Measurements from ENCODE around the gene APBA3. TPM values are rescaled to one million over a fixed set of nuclear protein-coding genes. Genes with fewer than 3 reads are reported as not detected.

APBA3 gene
- polyA plus RNA-seq, 2 of the 4 experiments (the other 2 are of a cell fraction): 5.5 to 10.0 TPM

GRCh38 chr19:3783660-3784584 is 22.4 kb upstream of the APBA3 start:
- FAIRE-seq: no peak
- 44% methylated on average over 5 of the region's 49 CpGs for WGBS (ENCODE audit: missing lambda C conversion rate)
- CTCF ChIA-PET: interaction anchor here (0.6 to 1.3 kb wide), 3 partner anchors 10 to 185 kb away, joined by 3 read pairs; no protein-coding TSS in a partner anchor
- Histone ChIP-seq H3K9me3 (peaks cover 19% of the 10 kb centered on the region), H3K4me2 (no peak overlapping the region; the same call in 2 of the 3 replicates), H3K27ac (no peak overlapping the region), H3K4me1 (peaks cover 9% of the 10 kb centered on the region; the same call in 1 of the 3 replicates), H3K4me3 (no peak overlapping the region)
- DNase-seq (ENCODE audit: low read depth in 1 of 2, low spot score in 1 of 2): peak in 1 of 2 experiments; percentile 39
- TF ChIP-seq NPAS2 (CRISPR knock-in tag; IDR thresholded peaks at IDR 0.05; ENCODE audit: borderline replicate concordance) (no peak), HMGXB4 (CRISPR knock-in tag; IDR thresholded peaks at IDR 0.05; ENCODE audit: borderline replicate concordance) (no peak), HEYL (CRISPR knock-in tag; IDR thresholded peaks at IDR 0.05) (no peak), ELK1 (IDR thresholded peaks at IDR 0.05; ENCODE audit: low read depth, low read length) (no peak), MAX (IDR thresholded peaks at IDR 0.05) (0 out of 2 replicates have a peak, but pooled peaks have one; percentile 24)
- POLR2A ChIA-PET: no interaction called here
- peak; percentile 33 to 58; a peak in 3 of 6 replicates for ATAC-seq

- CTCF ChIA-PET: interaction anchor here (1.3 kb wide), 1 partner anchor 9 kb away, joined by 3 read pairs; no protein-coding TSS in a partner anchor
- DNase-seq (ENCODE audit: low read depth in 1 of 2, low spot score in 1 of 2) (no peak), FAIRE-seq (no peak), ATAC-seq (no peak)
- H3K9me3 ChIP-seq: peaks cover 19% of the 10 kb centered on the region
- POLR2A ChIA-PET: no interaction called here
- 65% methylated on average over 5 of the region's 13 CpGs for WGBS (ENCODE audit: missing lambda C conversion rate)
- no peak overlapping the region for H3K27ac ChIP-seq
- H3K4me1 ChIP-seq: peaks cover 9% of the 10 kb centered on the region; the same call in 1 of the 3 replicates
- no peak overlapping the region for H3K4me2 ChIP-seq
- H3K4me3 ChIP-seq: no peak overlapping the region
- TF ChIP-seq RFX5 (IDR thresholded peaks at IDR 0.05): no peak
- no peak for TF ChIP-seq CBX2 (IDR thresholded peaks at IDR 0.05; ENCODE audit: borderline replicate concordance, low read depth)
- no peak for TF ChIP-seq RARB (CRISPR knock-in tag; IDR thresholded peaks at IDR 0.05)
- TF ChIP-seq RNF2 (IDR thresholded peaks at IDR 0.05; ENCODE audit: borderline replicate concordance, low read depth): no peak
- no peak for TF ChIP-seq POLR2AphosphoS2 (conservative IDR thresholded peaks at IDR 0.05; ENCODE audit: low read length)
- no peak for TF ChIP-seq ZSCAN20 (CRISPR knock-in tag; IDR thresholded peaks at IDR 0.05)
- no peak for TF ChIP-seq SMC3 (IDR thresholded peaks at IDR 0.05)
- TF ChIP-seq ESRRA (IDR thresholded peaks at IDR 0.05; ENCODE audit: borderline replicate concordance, low read length): no peak
- TF ChIP-seq EP300 (IDR thresholded peaks at IDR 0.05): no peak
- TF ChIP-seq HOXA7 (CRISPR knock-in tag; IDR thresholded peaks at IDR 0.05): no peak
- TF ChIP-seq KDM5A (IDR thresholded peaks at IDR 0.05): no peak
- TF ChIP-seq HDAC2 (IDR thresholded peaks at IDR 0.05): no peak
- TF ChIP-seq BCL3 (IDR thresholded peaks at IDR 0.05): no peak
- no peak for TF ChIP-seq FOSL2 (IDR thresholded peaks at IDR 0.05)
- no peak for TF ChIP-seq FOSL2 (CRISPR knock-in tag; IDR thresholded peaks at IDR 0.05)
- TF ChIP-seq EHF (CRISPR knock-in tag; IDR thresholded peaks at IDR 0.05): no peak
- no peak for TF ChIP-seq GATA3 (IDR thresholded peaks at IDR 0.05; ENCODE audit: borderline replicate concordance)
These were observed 21.4 kb upstream of the APBA3 start for GRCh38 chr19:3782903-3783302.

All from A549 (cell line).